Suprapubic skin (tissue), 3 donors: ENCODE results near the gene KLHL17.

Experiments
- CTCF ChIP-seq, 2 donors: fragments of 200-600 bp in 1 of 2; fragments of 450-650 bp in 1 of 2; sonication (generic) in 1 of 2; IDR thresholded peaks; one replicate each; pipeline ENCODE4 v1.5.1; 2016 to 2019; ENCODE audit warnings: antibody characterized with exemption in 2 of 2, mild to moderate bottlenecking in 1 of 2, moderate library complexity in 1 of 2
- POLR2AphosphoS5 ChIP-seq, 3 donors: sonication (generic); formaldehyde crosslinking; IDR thresholded peaks; one replicate each; pipeline ENCODE4 v1.6.1; 2017; ENCODE audit warnings: antibody characterized with exemption in 3 of 3

- TF ChIP-seq CTCF (IDR thresholded peaks at IDR 0.05), result no peak
- no peak for TF ChIP-seq POLR2AphosphoS5 (IDR thresholded peaks at IDR 0.05)
Measured at GRCh38 chr1:952603-953002, 7.8 kb upstream of the KLHL17 start.
